ENCODE data around the gene STK38L.
A peak's percentile ranks its signal among the peaks of the same experiment; 100 is the strongest.
"Not testable (repeated sequence)": the region's sequence is repeated elsewhere in the genome, so short reads cannot be mapped to it uniquely, and the experiment has no call there.

The STK38L gene

DNA sequence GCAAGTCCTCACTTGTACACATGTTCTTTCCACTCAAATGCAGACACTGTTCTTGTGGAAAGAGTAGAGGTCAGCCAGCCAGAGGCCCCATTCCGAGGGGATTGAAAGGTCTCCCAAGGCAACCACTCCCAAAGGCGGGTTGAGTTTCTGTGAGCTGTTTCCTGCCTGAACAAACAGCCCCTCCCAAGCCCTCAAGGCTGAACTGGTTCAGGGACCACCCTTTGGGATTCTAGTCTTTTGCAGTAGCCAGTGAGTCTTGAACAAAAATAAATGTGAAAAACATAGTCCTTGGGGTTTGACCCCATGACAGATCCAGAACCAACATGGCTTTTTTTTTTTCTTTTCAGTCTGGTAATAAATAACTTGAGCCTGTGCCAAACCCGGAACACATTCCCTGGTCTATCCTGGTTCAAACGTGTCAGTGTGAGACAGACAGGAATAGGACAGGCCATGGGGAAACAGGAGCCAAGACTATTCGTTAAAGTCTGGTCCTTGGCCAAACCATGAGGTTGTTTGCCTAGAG lies 17.6 kb upstream of the STK38L start:
- Histone ChIP-seq H3K9me3 (ENCODE audit: control insufficient read depth, low read length) (no peaks in the 10 kb centered on the region), H3K36me3 (ENCODE audit: control insufficient read depth, insufficient read depth, low read length) (no peaks in the 10 kb centered on the region), H3K27ac (ENCODE audit: insufficient read depth, low read length, poor library complexity, severe bottlenecking) (no peak overlapping the region), H3K27me3 (replicated peaks; ENCODE audit: control insufficient read depth, insufficient read depth, low read length, poor library complexity, severe bottlenecking) (no peaks in the 10 kb centered on the region), H3K4me1 (ENCODE audit: control insufficient read depth, insufficient read depth, low read length, poor library complexity, severe bottlenecking) (no peaks in the 10 kb centered on the region), H3K4me3 (ENCODE audit: insufficient read depth, low read depth, low read length, poor library complexity, severe bottlenecking) (no peak overlapping the region)
- no peak for DNase-seq

DNA sequence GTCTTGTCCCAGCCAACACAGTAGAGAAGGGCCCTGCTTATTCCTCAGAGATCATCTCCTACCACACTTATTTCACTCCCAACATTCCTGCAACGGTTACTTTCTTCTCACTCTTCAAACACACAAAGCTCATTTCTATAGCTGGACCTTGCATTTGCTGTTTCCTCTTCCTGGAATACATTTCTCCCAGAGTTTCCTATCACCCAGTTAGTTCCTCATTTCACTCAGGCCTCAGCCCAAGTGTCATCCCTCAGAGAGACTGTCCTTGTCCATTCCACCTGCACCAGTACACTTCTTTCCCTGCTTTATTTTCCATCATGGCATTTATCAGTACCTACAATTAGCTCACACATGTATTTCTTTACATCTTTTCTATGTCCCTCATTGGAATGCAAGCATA lies 14.7 kb upstream of the STK38L start:
- no peaks in the 10 kb centered on the region for H3K36me3 ChIP-seq (ENCODE audit: control insufficient read depth, insufficient read depth, low read length)
- no peak for DNase-seq
- no peak overlapping the region for H3K27ac ChIP-seq (ENCODE audit: insufficient read depth, low read length, poor library complexity, severe bottlenecking)
- H3K4me3 ChIP-seq (ENCODE audit: insufficient read depth, low read depth, low read length, poor library complexity, severe bottlenecking), result no peak overlapping the region
- no peaks in the 10 kb centered on the region for H3K4me1 ChIP-seq (ENCODE audit: control insufficient read depth, insufficient read depth, low read length, poor library complexity, severe bottlenecking)
- no peaks in the 10 kb centered on the region for H3K27me3 ChIP-seq (replicated peaks; ENCODE audit: control insufficient read depth, insufficient read depth, low read length, poor library complexity, severe bottlenecking)
- H3K9me3 ChIP-seq (ENCODE audit: control insufficient read depth, low read length), result no peaks in the 10 kb centered on the region

DNA sequence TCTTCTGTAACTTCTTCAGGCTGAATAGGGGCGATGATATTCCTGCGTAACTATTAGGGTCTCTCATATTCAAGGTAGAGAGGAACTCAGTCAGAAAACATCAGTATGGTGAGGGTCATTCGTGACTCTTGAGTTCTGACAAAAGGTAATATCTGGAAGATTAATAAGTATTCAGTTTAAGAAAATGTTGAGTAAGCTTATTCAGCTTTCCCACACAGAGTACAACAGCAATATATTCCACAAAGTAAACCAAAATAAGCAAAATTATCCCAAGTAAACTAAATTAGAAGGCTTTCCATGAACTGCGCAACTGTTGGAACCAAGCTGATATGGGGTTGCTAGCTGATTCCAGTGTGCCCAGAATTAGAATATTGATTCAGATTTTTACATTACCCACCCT lies 12.7 kb upstream of the STK38L start:
- not testable (repeated sequence) for H3K4me1 ChIP-seq (ENCODE audit: control insufficient read depth, insufficient read depth, low read length, poor library complexity, severe bottlenecking); H3K27ac ChIP-seq (ENCODE audit: insufficient read depth, low read length, poor library complexity, severe bottlenecking); H3K27me3 ChIP-seq (replicated peaks; ENCODE audit: control insufficient read depth, insufficient read depth, low read length, poor library complexity, severe bottlenecking); H3K9me3 ChIP-seq (ENCODE audit: control insufficient read depth, low read length); DNase-seq; H3K4me3 ChIP-seq (ENCODE audit: insufficient read depth, low read depth, low read length, poor library complexity, severe bottlenecking); H3K36me3 ChIP-seq (ENCODE audit: control insufficient read depth, insufficient read depth, low read length)

DNA sequence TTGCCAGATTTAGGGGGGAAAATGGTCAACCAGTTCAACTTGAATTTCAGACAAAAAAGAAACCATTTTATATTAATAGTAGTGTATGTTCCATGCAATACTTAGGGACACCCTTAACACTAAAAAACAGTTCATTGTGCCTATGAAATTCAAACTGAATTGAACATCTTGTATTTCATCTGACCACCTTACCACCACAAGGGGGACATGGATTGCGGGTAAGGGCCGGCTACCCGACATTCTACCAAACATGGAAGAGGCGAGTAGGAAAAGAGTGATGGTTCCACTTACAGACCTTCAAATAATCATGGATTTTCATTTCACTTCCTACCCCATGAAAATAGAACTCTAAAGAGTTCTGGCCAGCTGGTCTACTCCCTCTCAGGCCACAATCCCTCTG lies 10.3 kb upstream of the STK38L start:
- H3K27me3 ChIP-seq (replicated peaks; ENCODE audit: control insufficient read depth, insufficient read depth, low read length, poor library complexity, severe bottlenecking), result no peaks in the 10 kb centered on the region
- no peak for DNase-seq
- H3K36me3 ChIP-seq (ENCODE audit: control insufficient read depth, insufficient read depth, low read length), result no peaks in the 10 kb centered on the region
- no peak overlapping the region for H3K4me3 ChIP-seq (ENCODE audit: insufficient read depth, low read depth, low read length, poor library complexity, severe bottlenecking)
- no peaks in the 10 kb centered on the region for H3K9me3 ChIP-seq (ENCODE audit: control insufficient read depth, low read length)
- no peak overlapping the region for H3K27ac ChIP-seq (ENCODE audit: insufficient read depth, low read length, poor library complexity, severe bottlenecking)
- H3K4me1 ChIP-seq (ENCODE audit: control insufficient read depth, insufficient read depth, low read length, poor library complexity, severe bottlenecking), result no peaks in the 10 kb centered on the region

DNA sequence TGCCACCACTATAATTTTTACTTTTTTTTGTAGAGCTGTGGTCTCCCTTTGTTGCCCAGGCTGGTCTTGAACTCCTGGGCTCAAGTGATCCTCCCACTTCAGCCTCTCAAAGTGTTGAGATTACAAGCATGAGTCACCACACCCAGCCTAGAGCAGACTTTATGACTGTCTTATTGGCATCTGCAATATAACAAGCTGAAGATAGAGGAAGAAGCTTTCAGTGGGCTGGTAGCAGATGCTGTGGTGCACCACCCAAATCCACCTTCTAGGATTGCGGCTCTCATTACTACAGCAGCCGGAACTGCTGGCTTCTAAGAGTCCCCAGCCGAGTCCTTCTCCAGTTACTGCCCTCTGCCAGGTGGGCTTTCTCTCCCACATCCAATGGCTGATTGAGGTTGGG lies 7.6 kb upstream of the STK38L start:
- Histone ChIP-seq H3K36me3 (ENCODE audit: control insufficient read depth, insufficient read depth, low read length) (no peaks in the 10 kb centered on the region), H3K27ac (ENCODE audit: insufficient read depth, low read length, poor library complexity, severe bottlenecking) (no peak overlapping the region), H3K4me3 (ENCODE audit: insufficient read depth, low read depth, low read length, poor library complexity, severe bottlenecking) (no peak overlapping the region), H3K9me3 (ENCODE audit: control insufficient read depth, low read length) (no peaks in the 10 kb centered on the region), H3K27me3 (replicated peaks; ENCODE audit: control insufficient read depth, insufficient read depth, low read length, poor library complexity, severe bottlenecking) (no peaks in the 10 kb centered on the region), H3K4me1 (ENCODE audit: control insufficient read depth, insufficient read depth, low read length, poor library complexity, severe bottlenecking) (no peaks in the 10 kb centered on the region)
- DNase-seq, result no peak

DNA sequence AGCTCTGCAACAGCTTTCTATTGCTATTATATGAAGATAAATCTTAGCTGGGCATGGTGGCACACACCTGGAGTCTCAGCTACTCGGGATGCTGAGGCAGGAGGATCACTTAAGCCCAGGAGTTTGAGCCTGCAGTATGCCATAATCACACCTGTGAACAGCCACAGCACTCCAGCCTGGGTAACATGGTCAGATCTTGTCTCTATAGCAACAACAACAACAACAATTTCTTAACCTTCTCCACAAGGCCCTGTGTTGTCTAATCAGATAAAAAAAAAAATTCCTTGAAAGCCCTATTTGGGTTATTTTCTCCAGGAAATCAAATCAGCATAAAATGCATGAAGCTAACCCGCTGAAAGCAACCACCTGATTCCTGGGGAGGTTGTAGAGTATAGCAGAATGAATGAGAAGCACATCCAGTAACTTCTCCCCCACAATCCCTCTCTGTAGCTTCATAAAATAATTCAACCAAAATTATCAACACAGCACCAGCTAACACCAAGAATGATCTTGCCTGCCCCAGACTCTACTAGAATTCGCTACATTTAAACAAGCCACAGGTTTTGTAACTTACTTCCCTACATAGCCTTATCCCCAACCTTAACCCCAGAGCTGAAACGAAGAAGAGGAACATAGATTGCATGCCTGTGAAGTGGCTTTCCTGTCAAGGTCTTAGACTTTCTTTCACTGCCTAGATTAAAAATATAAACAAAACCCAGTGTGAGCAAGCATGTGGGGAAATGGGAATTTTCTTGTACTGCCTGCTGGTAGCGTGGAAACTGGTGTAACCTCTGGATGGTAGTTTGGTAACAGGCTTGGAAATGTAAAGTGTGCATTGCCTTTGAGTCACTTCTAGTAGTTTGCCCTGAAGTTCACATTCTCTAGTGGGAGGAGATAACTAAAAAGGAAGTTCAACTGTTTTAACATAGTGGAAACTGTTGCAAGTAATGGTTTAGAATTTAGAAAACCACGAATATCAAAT lies 6.0 kb upstream of the STK38L start:
- H3K27ac ChIP-seq (ENCODE audit: insufficient read depth, low read length, poor library complexity, severe bottlenecking), result no peak overlapping the region

DNA sequence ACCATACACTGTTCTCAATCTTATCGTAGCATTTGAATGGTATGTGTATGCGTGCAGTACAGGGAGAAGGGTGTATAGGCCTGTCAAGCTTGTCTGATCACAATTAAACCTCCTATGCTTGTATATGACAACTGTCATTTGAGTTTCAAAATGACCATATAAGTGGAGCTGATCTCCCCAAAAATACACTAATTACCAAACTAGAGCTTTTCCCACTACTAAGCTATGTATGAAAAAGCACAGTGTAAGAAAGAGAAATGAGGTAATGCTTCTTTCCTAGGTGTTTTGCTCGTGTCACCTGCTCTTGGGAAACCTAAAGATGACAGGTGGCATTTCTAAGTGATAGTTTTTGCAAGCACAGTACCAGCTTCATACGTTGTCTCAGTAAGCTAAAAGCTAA lies 1.1 kb upstream of the STK38L start:
- Histone ChIP-seq H3K4me1 (ENCODE audit: control insufficient read depth, insufficient read depth, low read length, poor library complexity, severe bottlenecking) (peaks cover 4% of the 10 kb centered on the region), H3K4me3 (ENCODE audit: insufficient read depth, low read depth, low read length, poor library complexity, severe bottlenecking) (no peak overlapping the region), H3K27ac (ENCODE audit: insufficient read depth, low read length, poor library complexity, severe bottlenecking) (no peak overlapping the region), H3K36me3 (ENCODE audit: control insufficient read depth, insufficient read depth, low read length) (no peaks in the 10 kb centered on the region), H3K27me3 (replicated peaks; ENCODE audit: control insufficient read depth, insufficient read depth, low read length, poor library complexity, severe bottlenecking) (no peaks in the 10 kb centered on the region), H3K9me3 (ENCODE audit: control insufficient read depth, low read length) (no peaks in the 10 kb centered on the region)
- DNase-seq, result no peak

More for the DNA sequence above, 6.0 kb upstream of the STK38L start:
- DNase-seq, result no peak
- Histone ChIP-seq H3K4me1 (ENCODE audit: control insufficient read depth, insufficient read depth, low read length, poor library complexity, severe bottlenecking) (no peaks in the 10 kb centered on the region), H3K36me3 (ENCODE audit: control insufficient read depth, insufficient read depth, low read length) (no peaks in the 10 kb centered on the region), H3K27me3 (replicated peaks; ENCODE audit: control insufficient read depth, insufficient read depth, low read length, poor library complexity, severe bottlenecking) (no peaks in the 10 kb centered on the region), H3K4me3 (ENCODE audit: insufficient read depth, low read depth, low read length, poor library complexity, severe bottlenecking) (no peak overlapping the region), H3K9me3 (ENCODE audit: control insufficient read depth, low read length) (no peaks in the 10 kb centered on the region)

DNA sequence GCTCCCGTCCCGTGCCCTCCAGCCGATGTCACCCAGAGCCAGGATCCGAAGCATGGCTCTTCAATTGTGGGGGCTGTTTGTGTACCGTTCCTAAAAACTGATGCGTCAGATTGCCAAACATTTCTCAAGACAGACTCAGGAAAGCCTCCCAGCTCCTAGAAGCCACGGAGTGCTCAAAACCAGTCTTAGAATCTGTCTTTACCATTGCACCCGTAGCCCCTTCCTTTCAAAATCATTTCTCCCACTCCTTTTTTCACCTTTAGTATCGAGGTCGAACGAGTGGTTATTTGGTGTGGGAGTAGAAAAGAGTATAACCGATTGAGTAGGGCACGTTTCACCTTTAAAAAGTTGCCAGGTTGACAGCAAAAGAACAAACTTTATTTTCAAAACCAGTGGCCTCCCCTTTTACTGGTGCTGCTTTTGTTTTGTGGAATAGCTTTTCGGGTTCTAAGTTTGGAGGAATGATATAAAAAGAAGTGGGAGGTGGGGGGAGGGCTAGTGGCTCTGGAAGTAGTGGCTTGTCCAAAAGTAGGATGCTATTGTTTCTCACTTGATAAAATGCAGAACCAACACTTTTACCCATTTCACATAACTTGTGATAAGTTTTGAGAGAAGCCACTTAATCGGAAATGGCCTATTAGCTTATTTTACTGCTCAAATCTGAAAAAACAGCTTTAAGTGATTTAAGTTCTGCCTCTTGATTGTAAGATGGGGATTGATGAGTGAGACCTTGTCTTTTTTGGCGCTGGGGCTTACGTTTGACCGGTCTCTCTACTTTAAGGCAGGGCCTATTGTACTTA lies 803 bp downstream of the STK38L start:
- no peak for DNase-seq
- no peaks in the 10 kb centered on the region for H3K27me3 ChIP-seq (replicated peaks; ENCODE audit: control insufficient read depth, insufficient read depth, low read length, poor library complexity, severe bottlenecking)
- peak overlapping the region; percentile 84 for H3K4me3 ChIP-seq (ENCODE audit: insufficient read depth, low read depth, low read length, poor library complexity, severe bottlenecking)
- no peaks in the 10 kb centered on the region for H3K9me3 ChIP-seq (ENCODE audit: control insufficient read depth, low read length)
- peak overlapping the region; percentile 70 for H3K27ac ChIP-seq (ENCODE audit: insufficient read depth, low read length, poor library complexity, severe bottlenecking)
- no peaks in the 10 kb centered on the region for H3K36me3 ChIP-seq (ENCODE audit: control insufficient read depth, insufficient read depth, low read length)
- H3K4me1 ChIP-seq (ENCODE audit: control insufficient read depth, insufficient read depth, low read length, poor library complexity, severe bottlenecking), result peaks cover 4% of the 10 kb centered on the region

DNA sequence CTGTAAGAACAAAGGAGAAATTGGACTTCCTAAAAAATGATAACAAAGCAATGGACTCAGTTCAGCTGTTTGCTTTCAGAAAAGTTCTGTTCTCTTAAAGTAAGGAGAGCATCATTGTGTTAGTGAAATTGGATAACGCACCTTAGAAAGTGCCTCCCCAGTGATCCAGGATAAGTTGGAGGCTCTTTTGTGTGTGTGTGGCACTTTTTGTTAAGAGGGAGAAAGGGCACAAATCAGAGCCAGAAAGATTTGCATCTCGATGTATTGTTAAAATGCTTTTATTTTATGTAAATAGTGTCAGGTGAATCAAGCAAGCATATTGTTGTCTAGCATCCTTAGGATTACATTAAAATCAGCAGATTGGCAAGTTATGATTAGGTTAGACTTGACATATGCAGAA lies 2.1 kb downstream of the STK38L start:
- Histone ChIP-seq H3K9me3 (ENCODE audit: control insufficient read depth, low read length) (no peaks in the 10 kb centered on the region), H3K27me3 (replicated peaks; ENCODE audit: control insufficient read depth, insufficient read depth, low read length, poor library complexity, severe bottlenecking) (no peaks in the 10 kb centered on the region), H3K27ac (ENCODE audit: insufficient read depth, low read length, poor library complexity, severe bottlenecking) (no peak overlapping the region), H3K4me1 (ENCODE audit: control insufficient read depth, insufficient read depth, low read length, poor library complexity, severe bottlenecking) (peaks cover 4% of the 10 kb centered on the region), H3K4me3 (ENCODE audit: insufficient read depth, low read depth, low read length, poor library complexity, severe bottlenecking) (no peak overlapping the region), H3K36me3 (ENCODE audit: control insufficient read depth, insufficient read depth, low read length) (no peaks in the 10 kb centered on the region)
- DNase-seq, result no peak

DNA sequence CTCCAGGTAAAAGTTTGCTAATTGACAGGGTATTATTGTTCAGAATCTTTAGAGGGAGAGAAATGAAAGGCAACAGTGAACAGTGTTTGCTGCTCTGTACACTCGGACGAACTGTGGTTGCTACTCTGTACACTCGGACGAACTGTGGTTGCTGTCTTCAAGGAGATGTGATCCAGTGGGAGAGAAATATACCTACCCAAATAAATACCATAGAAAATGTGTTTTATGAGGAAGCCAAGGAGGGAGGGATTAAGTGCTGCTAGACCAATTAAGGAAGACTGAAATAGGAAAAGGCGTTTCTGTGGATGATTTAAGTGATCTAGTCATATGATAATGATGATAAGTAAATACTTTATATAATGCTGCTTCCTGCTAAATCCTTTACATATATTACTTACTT lies 2.7 kb downstream of the STK38L start:
- Histone ChIP-seq H3K4me3 (ENCODE audit: insufficient read depth, low read depth, low read length, poor library complexity, severe bottlenecking) (no peak overlapping the region), H3K36me3 (ENCODE audit: control insufficient read depth, insufficient read depth, low read length) (no peaks in the 10 kb centered on the region), H3K4me1 (ENCODE audit: control insufficient read depth, insufficient read depth, low read length, poor library complexity, severe bottlenecking) (peaks cover 4% of the 10 kb centered on the region), H3K27me3 (replicated peaks; ENCODE audit: control insufficient read depth, insufficient read depth, low read length, poor library complexity, severe bottlenecking) (no peaks in the 10 kb centered on the region), H3K27ac (ENCODE audit: insufficient read depth, low read length, poor library complexity, severe bottlenecking) (no peak overlapping the region), H3K9me3 (ENCODE audit: control insufficient read depth, low read length) (no peaks in the 10 kb centered on the region)
- DNase-seq, result no peak
